WTC11 (cell line): ENCODE results near the gene TMEM120A. TPM values are rescaled to one million over a fixed set of nuclear protein-coding genes. Genes with fewer than 3 reads are reported as not detected.

Source experiments
- ATAC-seq: fragments of 200-7000 bp; cut with Tn5 transposase; 2 replicates; pipeline ENCODE4 v1.10.0; 2021; ENCODE audit warnings: mild to moderate bottlenecking, moderate library complexity
- CTCF ChIA-PET: fragments of 300-600 bp; sonication (Branson Sonifier 250); formaldehyde crosslinking; loops from one replicate; lab custom pipeline; 2021; ENCODE audit warnings: antibody characterized with exemption; lab: Charles Lee
- POLR2A ChIA-PET: fragments of 350-600 bp; sonication (Branson Sonifier 250); formaldehyde crosslinking; loops from one replicate; lab custom pipeline; 2021; ENCODE audit warnings: antibody characterized with exemption; lab: Charles Lee
- DNase-seq: peaks from one replicate; pipeline ENCODE4 v3.0.0; 2021; ENCODE audit warnings: low spot score
- H3K27ac Mint-ChIP-seq: 2 replicates; pipeline ENCODE4 v1.8.0; 2021; ENCODE audit warnings: mixed read lengths
- H3K27me3 Mint-ChIP-seq: 2 replicates; pipeline ENCODE4 v1.8.0; 2021; ENCODE audit warnings: low read depth, mild to moderate bottlenecking, moderate library complexity, mixed read lengths
- H3K36me3 Mint-ChIP-seq: 2 replicates; pipeline ENCODE4 v1.8.0; 2021; ENCODE audit warnings: mixed read lengths
- H3K4me1 Mint-ChIP-seq: 2 replicates; pipeline ENCODE4 v1.8.0; 2022; ENCODE audit warnings: mixed read lengths
- H3K4me3 Mint-ChIP-seq: 2 replicates; pipeline ENCODE4 v1.8.0; 2021; ENCODE audit warnings: mild to moderate bottlenecking, moderate library complexity, mixed read lengths
- H3K9me3 Mint-ChIP-seq: 2 replicates; pipeline ENCODE4 v1.8.0; 2021; ENCODE audit warnings: mixed read lengths
- ELF4 ChIP-seq: sonication (generic); formaldehyde crosslinking; IDR thresholded peaks from 2 replicates; pipeline ENCODE4 v1.8.1; 2022; ENCODE audit warnings: low read depth, mild to moderate bottlenecking, moderate library complexity, missing genetic modification reagents
- GRHL2 ChIP-seq: fragments of 250-450 bp; sonication (Bioruptor Pico); IDR thresholded peaks from 2 replicates; pipeline ENCODE4 v1.8.0; 2022; ENCODE audit warnings: mild to moderate bottlenecking, moderate library complexity; ENCODE audit not compliant: insufficient replicate concordance, severe bottlenecking
- JAZF1 ChIP-seq: fragments of 250-450 bp; sonication (Bioruptor Pico); IDR thresholded peaks from 2 replicates; pipeline ENCODE4 v1.9.0; 2021; ENCODE audit warnings: moderate library complexity, mild to moderate bottlenecking, inconsistent platforms
- MXD4 ChIP-seq: fragments of 250-450 bp; sonication (Bioruptor Pico); IDR thresholded peaks from 2 replicates; pipeline ENCODE4 v1.8.0; 2021; ENCODE audit warnings: mild to moderate bottlenecking, moderate library complexity, borderline replicate concordance
- NR2C2 ChIP-seq: sonication (generic); formaldehyde crosslinking; IDR thresholded peaks from 2 replicates; pipeline ENCODE4 v1.8.0; 2022; ENCODE audit warnings: mild to moderate bottlenecking, missing genetic modification reagents
- OVOL2 ChIP-seq: fragments of 250-450 bp; sonication (Bioruptor Pico); IDR thresholded peaks from 2 replicates; pipeline ENCODE4 v1.9.0; 2021; ENCODE audit warnings: mild to moderate bottlenecking, borderline replicate concordance
- PRRX2 ChIP-seq: fragments of 250-450 bp; sonication (Bioruptor Pico); IDR thresholded peaks from 2 replicates; pipeline ENCODE4 v1.8.0; 2021; ENCODE audit warnings: mild to moderate bottlenecking
- SMAD3 ChIP-seq: sonication (generic); formaldehyde crosslinking; IDR thresholded peaks from 2 replicates; pipeline ENCODE4 v1.8.0; 2022; ENCODE audit warnings: missing genetic modification reagents, mild to moderate bottlenecking, borderline replicate concordance
- ZBTB21 ChIP-seq: sonication (generic); formaldehyde crosslinking; IDR thresholded peaks from 2 replicates; pipeline ENCODE4 v1.8.1; 2023; ENCODE audit warnings: mild to moderate bottlenecking, missing genetic modification reagents, borderline replicate concordance
- ZNF396 ChIP-seq: fragments of 250-450 bp; sonication (Bioruptor Pico); IDR thresholded peaks from 2 replicates; pipeline ENCODE4 v1.8.0; 2021; ENCODE audit warnings: mild to moderate bottlenecking, moderate library complexity, borderline replicate concordance
- total RNA-seq: library from RNA; stranded (reverse); gene quantifications from 3 replicates; pipeline ENCODE4 v1.2.3, GENCODE V29; 2021
- TF ChIP-seq, protein P1 (sequence below): sonication (generic); formaldehyde crosslinking; IDR thresholded peaks from 2 replicates; pipeline ENCODE4 v1.8.1; 2022; ENCODE audit warnings: mild to moderate bottlenecking, missing genetic modification reagents, moderate library complexity, borderline replicate concordance
- TF ChIP-seq, protein P2 (sequence below): sonication (generic); formaldehyde crosslinking; IDR thresholded peaks from 2 replicates; pipeline ENCODE4 v1.8.0; 2022; ENCODE audit warnings: mild to moderate bottlenecking, missing genetic modification reagents
- TF ChIP-seq, protein P3 (sequence below): sonication (generic); formaldehyde crosslinking; IDR thresholded peaks from 2 replicates; pipeline ENCODE4 v1.8.1; 2023; ENCODE audit warnings: mild to moderate bottlenecking, missing genetic modification reagents
- TF ChIP-seq, protein P4 (sequence below): sonication (generic); formaldehyde crosslinking; IDR thresholded peaks from 2 replicates; pipeline ENCODE4 v1.8.0; 2022; ENCODE audit warnings: mild to moderate bottlenecking, missing genetic modification reagents
- TF ChIP-seq, protein P5 (sequence below): sonication (generic); formaldehyde crosslinking; IDR thresholded peaks from 2 replicates; pipeline ENCODE4 v1.8.1; 2023; ENCODE audit warnings: mild to moderate bottlenecking, missing genetic modification reagents, moderate library complexity
- TF ChIP-seq, protein P6 (sequence below): sonication (generic); formaldehyde crosslinking; IDR thresholded peaks from 2 replicates; pipeline ENCODE4 v1.8.0; 2022; ENCODE audit warnings: missing genetic modification reagents
- TF ChIP-seq, protein P7 (sequence below): sonication (generic); formaldehyde crosslinking; IDR thresholded peaks from 2 replicates; pipeline ENCODE4 v1.8.0; 2023; ENCODE audit warnings: missing genetic modification reagents
- TF ChIP-seq, protein P8 (sequence below): sonication (generic); formaldehyde crosslinking; IDR thresholded peaks from 2 replicates; pipeline ENCODE4 v1.8.1; 2023; ENCODE audit warnings: mild to moderate bottlenecking, missing genetic modification reagents, borderline replicate concordance

TMEM120A gene
- total RNA-seq, 1 experiment from 2014 or later, result 21.9 TPM

DNA sequence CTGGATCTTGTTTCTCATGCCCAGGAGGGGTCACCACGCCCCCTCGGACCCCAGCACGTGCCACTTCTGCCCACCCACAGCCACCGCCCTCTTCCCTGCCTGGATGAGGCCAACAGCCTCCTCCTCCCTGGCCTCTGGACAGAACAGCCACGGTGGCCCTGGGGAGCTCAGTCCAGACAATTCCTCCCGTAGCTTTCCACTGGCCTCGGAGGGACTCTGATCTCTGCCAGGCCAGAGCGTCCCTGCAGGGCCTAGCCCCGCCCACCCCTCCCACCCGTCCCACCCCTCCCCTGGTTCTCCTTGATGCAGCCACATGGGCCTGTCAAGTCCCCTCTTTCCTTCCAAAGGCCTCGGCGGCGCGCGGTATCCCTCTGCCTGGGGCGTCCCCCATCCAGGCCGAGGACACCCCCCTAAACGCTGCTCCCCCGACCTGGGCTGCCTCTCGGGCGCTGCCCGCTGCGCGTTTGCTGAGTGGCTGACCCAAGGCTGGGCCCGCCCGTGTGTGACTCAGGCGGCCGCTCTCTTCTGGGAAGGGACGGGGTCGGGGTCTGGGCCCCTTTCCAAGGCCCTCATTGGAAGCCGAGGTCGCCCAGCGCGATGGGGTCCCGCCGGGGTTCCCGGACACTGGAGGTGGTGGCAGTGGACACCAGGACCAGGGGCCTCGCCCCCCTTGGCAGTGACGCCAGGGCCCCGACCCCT is 557 bp downstream of the TMEM120A start:
- no peak for TF ChIP-seq SMAD3 (CRISPR knock-in tag)
- no peak for TF ChIP-seq OVOL2 (CRISPR knock-in tag)
- TF ChIP-seq ZNF396, result no peak
- TF ChIP-seq, protein P1, sequence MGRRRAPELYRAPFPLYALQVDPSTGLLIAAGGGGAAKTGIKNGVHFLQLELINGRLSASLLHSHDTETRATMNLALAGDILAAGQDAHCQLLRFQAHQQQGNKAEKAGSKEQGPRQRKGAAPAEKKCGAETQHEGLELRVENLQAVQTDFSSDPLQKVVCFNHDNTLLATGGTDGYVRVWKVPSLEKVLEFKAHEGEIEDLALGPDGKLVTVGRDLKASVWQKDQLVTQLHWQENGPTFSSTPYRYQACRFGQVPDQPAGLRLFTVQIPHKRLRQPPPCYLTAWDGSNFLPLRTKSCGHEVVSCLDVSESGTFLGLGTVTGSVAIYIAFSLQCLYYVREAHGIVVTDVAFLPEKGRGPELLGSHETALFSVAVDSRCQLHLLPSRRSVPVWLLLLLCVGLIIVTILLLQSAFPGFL (CRISPR knock-in tag), result no peak
- TF ChIP-seq, protein P2, sequence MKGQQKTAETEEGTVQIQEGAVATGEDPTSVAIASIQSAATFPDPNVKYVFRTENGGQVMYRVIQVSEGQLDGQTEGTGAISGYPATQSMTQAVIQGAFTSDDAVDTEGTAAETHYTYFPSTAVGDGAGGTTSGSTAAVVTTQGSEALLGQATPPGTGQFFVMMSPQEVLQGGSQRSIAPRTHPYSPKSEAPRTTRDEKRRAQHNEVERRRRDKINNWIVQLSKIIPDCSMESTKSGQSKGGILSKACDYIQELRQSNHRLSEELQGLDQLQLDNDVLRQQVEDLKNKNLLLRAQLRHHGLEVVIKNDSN (CRISPR knock-in tag), result peak; percentile 79
- TF ChIP-seq, protein P3, sequence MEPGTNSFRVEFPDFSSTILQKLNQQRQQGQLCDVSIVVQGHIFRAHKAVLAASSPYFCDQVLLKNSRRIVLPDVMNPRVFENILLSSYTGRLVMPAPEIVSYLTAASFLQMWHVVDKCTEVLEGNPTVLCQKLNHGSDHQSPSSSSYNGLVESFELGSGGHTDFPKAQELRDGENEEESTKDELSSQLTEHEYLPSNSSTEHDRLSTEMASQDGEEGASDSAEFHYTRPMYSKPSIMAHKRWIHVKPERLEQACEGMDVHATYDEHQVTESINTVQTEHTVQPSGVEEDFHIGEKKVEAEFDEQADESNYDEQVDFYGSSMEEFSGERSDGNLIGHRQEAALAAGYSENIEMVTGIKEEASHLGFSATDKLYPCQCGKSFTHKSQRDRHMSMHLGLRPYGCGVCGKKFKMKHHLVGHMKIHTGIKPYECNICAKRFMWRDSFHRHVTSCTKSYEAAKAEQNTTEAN (CRISPR knock-in tag), result no peak
- no peak for TF ChIP-seq GRHL2
- no peak for TF ChIP-seq JAZF1
- TF ChIP-seq NR2C2 (CRISPR knock-in tag), result no peak
- no peak for TF ChIP-seq MXD4
- TF ChIP-seq ELF4 (CRISPR knock-in tag), result no peak
- TF ChIP-seq, protein P4, sequence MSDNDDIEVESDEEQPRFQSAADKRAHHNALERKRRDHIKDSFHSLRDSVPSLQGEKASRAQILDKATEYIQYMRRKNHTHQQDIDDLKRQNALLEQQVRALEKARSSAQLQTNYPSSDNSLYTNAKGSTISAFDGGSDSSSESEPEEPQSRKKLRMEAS (CRISPR knock-in tag), result peak; percentile 71; the same call in 1 of the 2 replicates
- TF ChIP-seq PRRX2 (CRISPR knock-in tag), result no peak
- TF ChIP-seq, protein P5, sequence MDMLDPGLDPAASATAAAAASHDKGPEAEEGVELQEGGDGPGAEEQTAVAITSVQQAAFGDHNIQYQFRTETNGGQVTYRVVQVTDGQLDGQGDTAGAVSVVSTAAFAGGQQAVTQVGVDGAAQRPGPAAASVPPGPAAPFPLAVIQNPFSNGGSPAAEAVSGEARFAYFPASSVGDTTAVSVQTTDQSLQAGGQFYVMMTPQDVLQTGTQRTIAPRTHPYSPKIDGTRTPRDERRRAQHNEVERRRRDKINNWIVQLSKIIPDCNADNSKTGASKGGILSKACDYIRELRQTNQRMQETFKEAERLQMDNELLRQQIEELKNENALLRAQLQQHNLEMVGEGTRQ (CRISPR knock-in tag), result peak; percentile 78
- TF ChIP-seq ZBTB21, result no peak
- TF ChIP-seq, protein P6, sequence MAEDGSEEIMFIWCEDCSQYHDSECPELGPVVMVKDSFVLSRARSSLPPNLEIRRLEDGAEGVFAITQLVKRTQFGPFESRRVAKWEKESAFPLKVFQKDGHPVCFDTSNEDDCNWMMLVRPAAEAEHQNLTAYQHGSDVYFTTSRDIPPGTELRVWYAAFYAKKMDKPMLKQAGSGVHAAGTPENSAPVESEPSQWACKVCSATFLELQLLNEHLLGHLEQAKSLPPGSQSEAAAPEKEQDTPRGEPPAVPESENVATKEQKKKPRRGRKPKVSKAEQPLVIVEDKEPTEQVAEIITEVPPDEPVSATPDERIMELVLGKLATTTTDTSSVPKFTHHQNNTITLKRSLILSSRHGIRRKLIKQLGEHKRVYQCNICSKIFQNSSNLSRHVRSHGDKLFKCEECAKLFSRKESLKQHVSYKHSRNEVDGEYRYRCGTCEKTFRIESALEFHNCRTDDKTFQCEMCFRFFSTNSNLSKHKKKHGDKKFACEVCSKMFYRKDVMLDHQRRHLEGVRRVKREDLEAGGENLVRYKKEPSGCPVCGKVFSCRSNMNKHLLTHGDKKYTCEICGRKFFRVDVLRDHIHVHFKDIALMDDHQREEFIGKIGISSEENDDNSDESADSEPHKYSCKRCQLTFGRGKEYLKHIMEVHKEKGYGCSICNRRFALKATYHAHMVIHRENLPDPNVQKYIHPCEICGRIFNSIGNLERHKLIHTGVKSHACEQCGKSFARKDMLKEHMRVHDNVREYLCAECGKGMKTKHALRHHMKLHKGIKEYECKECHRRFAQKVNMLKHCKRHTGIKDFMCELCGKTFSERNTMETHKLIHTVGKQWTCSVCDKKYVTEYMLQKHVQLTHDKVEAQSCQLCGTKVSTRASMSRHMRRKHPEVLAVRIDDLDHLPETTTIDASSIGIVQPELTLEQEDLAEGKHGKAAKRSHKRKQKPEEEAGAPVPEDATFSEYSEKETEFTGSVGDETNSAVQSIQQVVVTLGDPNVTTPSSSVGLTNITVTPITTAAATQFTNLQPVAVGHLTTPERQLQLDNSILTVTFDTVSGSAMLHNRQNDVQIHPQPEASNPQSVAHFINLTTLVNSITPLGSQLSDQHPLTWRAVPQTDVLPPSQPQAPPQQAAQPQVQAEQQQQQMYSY, result no peak
- TF ChIP-seq, protein P7, sequence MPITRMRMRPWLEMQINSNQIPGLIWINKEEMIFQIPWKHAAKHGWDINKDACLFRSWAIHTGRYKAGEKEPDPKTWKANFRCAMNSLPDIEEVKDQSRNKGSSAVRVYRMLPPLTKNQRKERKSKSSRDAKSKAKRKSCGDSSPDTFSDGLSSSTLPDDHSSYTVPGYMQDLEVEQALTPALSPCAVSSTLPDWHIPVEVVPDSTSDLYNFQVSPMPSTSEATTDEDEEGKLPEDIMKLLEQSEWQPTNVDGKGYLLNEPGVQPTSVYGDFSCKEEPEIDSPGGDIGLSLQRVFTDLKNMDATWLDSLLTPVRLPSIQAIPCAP (CRISPR knock-in tag), result 0 out of 2 replicates have a peak, but pooled peaks have one; percentile 4
- TF ChIP-seq, protein P8, sequence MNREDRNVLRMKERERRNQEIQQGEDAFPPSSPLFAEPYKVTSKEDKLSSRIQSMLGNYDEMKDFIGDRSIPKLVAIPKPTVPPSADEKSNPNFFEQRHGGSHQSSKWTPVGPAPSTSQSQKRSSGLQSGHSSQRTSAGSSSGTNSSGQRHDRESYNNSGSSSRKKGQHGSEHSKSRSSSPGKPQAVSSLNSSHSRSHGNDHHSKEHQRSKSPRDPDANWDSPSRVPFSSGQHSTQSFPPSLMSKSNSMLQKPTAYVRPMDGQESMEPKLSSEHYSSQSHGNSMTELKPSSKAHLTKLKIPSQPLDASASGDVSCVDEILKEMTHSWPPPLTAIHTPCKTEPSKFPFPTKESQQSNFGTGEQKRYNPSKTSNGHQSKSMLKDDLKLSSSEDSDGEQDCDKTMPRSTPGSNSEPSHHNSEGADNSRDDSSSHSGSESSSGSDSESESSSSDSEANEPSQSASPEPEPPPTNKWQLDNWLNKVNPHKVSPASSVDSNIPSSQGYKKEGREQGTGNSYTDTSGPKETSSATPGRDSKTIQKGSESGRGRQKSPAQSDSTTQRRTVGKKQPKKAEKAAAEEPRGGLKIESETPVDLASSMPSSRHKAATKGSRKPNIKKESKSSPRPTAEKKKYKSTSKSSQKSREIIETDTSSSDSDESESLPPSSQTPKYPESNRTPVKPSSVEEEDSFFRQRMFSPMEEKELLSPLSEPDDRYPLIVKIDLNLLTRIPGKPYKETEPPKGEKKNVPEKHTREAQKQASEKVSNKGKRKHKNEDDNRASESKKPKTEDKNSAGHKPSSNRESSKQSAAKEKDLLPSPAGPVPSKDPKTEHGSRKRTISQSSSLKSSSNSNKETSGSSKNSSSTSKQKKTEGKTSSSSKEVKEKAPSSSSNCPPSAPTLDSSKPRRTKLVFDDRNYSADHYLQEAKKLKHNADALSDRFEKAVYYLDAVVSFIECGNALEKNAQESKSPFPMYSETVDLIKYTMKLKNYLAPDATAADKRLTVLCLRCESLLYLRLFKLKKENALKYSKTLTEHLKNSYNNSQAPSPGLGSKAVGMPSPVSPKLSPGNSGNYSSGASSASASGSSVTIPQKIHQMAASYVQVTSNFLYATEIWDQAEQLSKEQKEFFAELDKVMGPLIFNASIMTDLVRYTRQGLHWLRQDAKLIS (CRISPR knock-in tag), result no peak
- H3K36me3 Mint-ChIP-seq, result no peaks in the 10 kb centered on the region
- ATAC-seq (peak; percentile 31), DNase-seq (peak; percentile 61)
- ChIA-PET CTCF (interaction anchor here (0.5 to 3.3 kb wide), 9 partner anchors 21 to 320 kb away, joined by 3 to 17 read pairs (median 4); no protein-coding TSS in a partner anchor), POLR2A (interaction anchor here (0.6 to 0.8 kb wide), 2 partner anchors 54 to 268 kb away, joined by 3 to 4 read pairs; partner anchors contain the start of genes MDH2 and STYXL1)
- peak overlapping the region; percentile 73 for H3K4me3 Mint-ChIP-seq
- H3K27me3 Mint-ChIP-seq, result no peaks in the 10 kb centered on the region
- H3K4me1 Mint-ChIP-seq, result peaks cover 24% of the 10 kb centered on the region
- H3K27ac Mint-ChIP-seq, result no peak overlapping the region
- H3K9me3 Mint-ChIP-seq, result no peaks in the 10 kb centered on the region
